ENCODE data around the gene DGCR2. TPM values are rescaled to one million over a fixed set of nuclear protein-coding genes. Genes with fewer than 3 reads are reported as not detected.

Gene DGCR2
- total RNA-seq, 1 experiment from 2014 or later: 41.1 TPM

DNA sequence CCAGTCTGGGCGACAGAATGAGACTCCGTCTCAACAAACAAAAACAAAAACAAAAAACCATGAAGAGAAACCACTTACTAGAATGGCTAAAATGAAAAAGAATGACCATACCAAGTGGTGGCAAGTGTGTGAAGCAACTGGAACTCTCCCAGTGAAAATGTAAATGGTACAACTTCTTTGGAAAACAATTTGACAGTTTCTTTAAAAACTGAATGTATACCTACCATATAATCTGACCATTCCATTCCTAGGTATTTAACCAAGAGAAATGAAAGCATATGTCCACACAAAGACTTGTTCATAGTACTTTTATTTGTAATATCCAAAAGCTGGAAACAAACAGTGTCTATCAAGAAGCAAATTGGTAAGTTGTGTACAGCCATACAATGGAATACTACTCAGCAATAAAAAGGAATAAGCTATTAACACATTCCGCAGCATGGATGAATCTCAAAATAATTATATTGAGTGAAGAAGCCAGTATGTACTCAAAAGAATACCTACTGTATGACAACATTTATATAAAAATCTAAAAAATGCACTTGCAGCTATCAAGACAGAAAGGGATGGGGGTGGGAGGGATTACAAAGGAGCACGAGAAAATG, 27.7 kb downstream of the DGCR2 start:
- BruUV-seq (replicated peaks): no TSS peak
- ChIA-PET POLR2A (ENCODE audit: low non-redundant PET) (no interaction called here), CTCF (no interaction called here)
- Histone ChIP-seq H3K4me3 (ENCODE audit: low read depth, low read length, poor library complexity, severe bottlenecking) (no peak overlapping the region), H3K27me3 (replicated peaks; ENCODE audit: insufficient read depth, low read depth, low read length, poor library complexity) (no peaks in the 10 kb centered on the region), H3K4me1 (ENCODE audit: insufficient read depth, low read length, poor library complexity, severe bottlenecking) (no peaks in the 10 kb centered on the region), H3K9me3 (ENCODE audit: low read depth, low read length, poor library complexity, severe bottlenecking) (no peaks in the 10 kb centered on the region), H3K36me3 (ENCODE audit: insufficient read depth, low read length, poor library complexity, severe bottlenecking) (no peaks in the 10 kb centered on the region), H3K27ac (ENCODE audit: low read depth, low read length, poor library complexity, severe bottlenecking) (no peak overlapping the region)
- DNase-seq (ENCODE audit: low spot score): no peak
- TF ChIP-seq CTCF (conservative IDR thresholded peaks at IDR 0.05; ENCODE audit: low read depth, low read length) (no peak), EZH2 (IDR thresholded peaks at IDR 0.05; ENCODE audit: borderline replicate concordance, low read depth, low read length, poor library complexity, severe bottlenecking) (no peak)
- intact Hi-C loops (cut with micrococcal nuclease; ENCODE audit: unreplicated experiment): no loop called here

- Histone ChIP-seq H3K4me1 (ENCODE audit: insufficient read depth, low read length, poor library complexity, severe bottlenecking) (no peaks in the 10 kb centered on the region), H3K9me3 (ENCODE audit: low read depth, low read length, poor library complexity, severe bottlenecking) (no peaks in the 10 kb centered on the region), H3K4me3 (ENCODE audit: low read depth, low read length, poor library complexity, severe bottlenecking) (no peak overlapping the region), H3K36me3 (ENCODE audit: insufficient read depth, low read length, poor library complexity, severe bottlenecking) (no peaks in the 10 kb centered on the region), H3K27me3 (replicated peaks; ENCODE audit: insufficient read depth, low read depth, low read length, poor library complexity) (no peaks in the 10 kb centered on the region), H3K27ac (ENCODE audit: low read depth, low read length, poor library complexity, severe bottlenecking) (no peak overlapping the region)
- ChIA-PET CTCF (no interaction called here), POLR2A (ENCODE audit: low non-redundant PET) (no interaction called here)
- no peak for DNase-seq (ENCODE audit: low spot score)
- BruUV-seq (replicated peaks): no TSS peak
- intact Hi-C loops (cut with micrococcal nuclease; ENCODE audit: unreplicated experiment): no loop called here
- no peak for TF ChIP-seq CTCF (conservative IDR thresholded peaks at IDR 0.05; ENCODE audit: low read depth, low read length)
- no peak for TF ChIP-seq EZH2 (IDR thresholded peaks at IDR 0.05; ENCODE audit: borderline replicate concordance, low read depth, low read length, poor library complexity, severe bottlenecking)
These were observed 29.5 kb downstream of the DGCR2 start for GRCh38 chr22:19092725-19093124.

DNA sequence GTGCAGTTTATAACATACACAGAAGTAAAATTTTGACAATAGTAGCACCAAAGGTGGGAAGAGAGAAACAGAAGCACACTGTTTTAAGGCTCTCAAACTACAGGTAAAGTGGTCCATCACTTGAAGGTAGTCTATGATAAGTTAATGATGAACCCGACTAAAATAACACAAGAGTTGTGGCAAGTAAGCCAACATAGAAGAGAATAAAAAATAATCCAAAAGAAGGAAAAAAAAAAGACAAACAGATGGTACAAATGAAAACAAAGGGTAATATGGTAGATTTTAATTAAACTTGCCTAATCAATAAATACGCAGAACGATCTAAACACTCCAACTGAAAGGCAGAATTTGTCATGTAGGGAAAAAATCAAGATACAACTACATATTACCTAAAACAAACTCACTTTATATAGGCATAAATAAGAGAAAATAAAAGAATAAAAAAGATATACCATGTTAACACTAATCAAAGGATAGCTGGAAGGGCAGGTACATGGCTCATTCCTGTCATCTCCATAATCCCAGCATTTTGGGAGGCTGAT, 31.6 kb downstream of the DGCR2 start:
- POLR2A ChIA-PET (ENCODE audit: low non-redundant PET): no interaction called here
- intact Hi-C loops (cut with micrococcal nuclease; ENCODE audit: unreplicated experiment): no loop called here
- CTCF ChIA-PET: no interaction called here
- Histone ChIP-seq H3K4me3 (ENCODE audit: low read depth, low read length, poor library complexity, severe bottlenecking) (no peak overlapping the region), H3K9me3 (ENCODE audit: low read depth, low read length, poor library complexity, severe bottlenecking) (no peaks in the 10 kb centered on the region), H3K4me1 (ENCODE audit: insufficient read depth, low read length, poor library complexity, severe bottlenecking) (peaks cover 9% of the 10 kb centered on the region), H3K27me3 (replicated peaks; ENCODE audit: insufficient read depth, low read depth, low read length, poor library complexity) (no peaks in the 10 kb centered on the region), H3K27ac (ENCODE audit: low read depth, low read length, poor library complexity, severe bottlenecking) (no peak overlapping the region), H3K36me3 (ENCODE audit: insufficient read depth, low read length, poor library complexity, severe bottlenecking) (no peaks in the 10 kb centered on the region)
- TF ChIP-seq EZH2 (IDR thresholded peaks at IDR 0.05; ENCODE audit: borderline replicate concordance, low read depth, low read length, poor library complexity, severe bottlenecking) (no peak), CTCF (conservative IDR thresholded peaks at IDR 0.05; ENCODE audit: low read depth, low read length) (no peak)
- no TSS peak for BruUV-seq (replicated peaks)
- no peak for DNase-seq (ENCODE audit: low spot score)
